Sigmoid colon (tissue), 7 donors: ENCODE data around the gene GTF3C1. TPM values are rescaled to one million over a fixed set of nuclear protein-coding genes. Genes with fewer than 3 reads are reported as not detected.
"Not testable (repeated sequence)": the region's sequence is repeated elsewhere in the genome, so short reads cannot be mapped to it uniquely, and the experiment has no call there.

Experiments
- DNase-seq: peaks from one replicate; pipeline ENCODE4 v3.0.0-alpha.2; 2019
- H3K27ac ChIP-seq, 4 donors: fragments of 200-600 bp; sonication (generic); one replicate each; pipeline ENCODE4 v1.5.1; 2016 to 2019; ENCODE audit warnings: mild to moderate bottlenecking in 1 of 4
- H3K27me3 ChIP-seq, 3 donors: fragments of 200-600 bp; sonication (generic); one replicate each; pipeline ENCODE4 v1.5.1; 2019; ENCODE audit warnings: mild to moderate bottlenecking in 1 of 3
- H3K36me3 ChIP-seq, 4 donors: fragments of 200-600 bp; sonication (generic); one replicate each; pipeline ENCODE4 v1.5.1; 2016 to 2019
- H3K4me1 ChIP-seq, 4 donors: fragments of 200-600 bp; sonication (generic); one replicate each; pipeline ENCODE4 v1.5.1; 2017 to 2019
- H3K4me3 ChIP-seq, 4 donors: fragments of 200-600 bp; sonication (generic); one replicate each; pipeline ENCODE4 v1.5.1; 2017 to 2019; ENCODE audit warnings: mild to moderate bottlenecking in 2 of 4, moderate library complexity in 1 of 4
- H3K9me3 ChIP-seq, 4 donors: fragments of 200-600 bp in 3 of 4; sonication (generic) in 3 of 4; one replicate each; pipeline versions ENCODE4 v1.5.1 to v1.6.1; 2013 to 2019
- EP300 ChIP-seq, 4 donors: sonication (generic); formaldehyde crosslinking; IDR thresholded peaks; one replicate each; pipeline ENCODE4 v1.6.1; 2017; ENCODE audit warnings: antibody characterized with exemption in 4 of 4
- POLR2A ChIP-seq, 2 donors: fragments of 450-650 bp; IDR thresholded peaks; one replicate each; pipeline ENCODE4 v1.6.1; 2016; ENCODE audit warnings: antibody characterized with exemption in 2 of 2, mild to moderate bottlenecking in 2 of 2, moderate library complexity in 2 of 2
- POLR2AphosphoS5 ChIP-seq, 4 donors: sonication (generic); formaldehyde crosslinking; IDR thresholded peaks; one replicate each; pipeline ENCODE4 v1.6.1; 2017; ENCODE audit warnings: antibody characterized with exemption in 4 of 4
- WGBS, 2 donors: extraction: QIAGEN DNeasy Blood & Tissue Kit; methylation state at CpG; one replicate each; pipeline ENCODE4 v1.1.7; 2013; 5-methylcytosine and 5-hydroxymethylcytosine counted together
- intact Hi-C: fragments of 100-400 bp; cut with DNase I; formaldehyde crosslinking; loops from one replicate; pipeline ENCODE4 v1.15.1; 2023
- polyA plus RNA-seq, 3 donors: library from polyadenylated mRNA; stranded (reverse); fragments of 200-250 nt; gene quantifications; one replicate each; pipeline ENCODE4 v1.2.3, GENCODE V29; 2013
- total RNA-seq, 4 donors: library from RNA; depleted of rRNA; stranded (reverse); fragments of >200 nt; gene quantifications; one replicate each; pipeline ENCODE4 v1.1.0, GENCODE V29; 2016
- TF ChIP-seq, protein P1 (sequence below), 4 experiments: fragments of 450-650 bp in 3 of 4; fragments of 200-600 bp in 1 of 4; IDR thresholded peaks; one replicate each; pipeline ENCODE4 v1.5.1; 2016 to 2019; ENCODE audit warnings: antibody characterized with exemption in 4 of 4, mild to moderate bottlenecking in 3 of 4, moderate library complexity in 2 of 4
- donor health status: healthy with polysubstance abuse.
- donor health status: Bipolar disorder and iron deficiency.
- donor health status: healthy.

Gene GTF3C1
- total and polyA plus RNA-seq, 7 donors, result 9.0 to 74.2 (median 37.5) TPM

DNA sequence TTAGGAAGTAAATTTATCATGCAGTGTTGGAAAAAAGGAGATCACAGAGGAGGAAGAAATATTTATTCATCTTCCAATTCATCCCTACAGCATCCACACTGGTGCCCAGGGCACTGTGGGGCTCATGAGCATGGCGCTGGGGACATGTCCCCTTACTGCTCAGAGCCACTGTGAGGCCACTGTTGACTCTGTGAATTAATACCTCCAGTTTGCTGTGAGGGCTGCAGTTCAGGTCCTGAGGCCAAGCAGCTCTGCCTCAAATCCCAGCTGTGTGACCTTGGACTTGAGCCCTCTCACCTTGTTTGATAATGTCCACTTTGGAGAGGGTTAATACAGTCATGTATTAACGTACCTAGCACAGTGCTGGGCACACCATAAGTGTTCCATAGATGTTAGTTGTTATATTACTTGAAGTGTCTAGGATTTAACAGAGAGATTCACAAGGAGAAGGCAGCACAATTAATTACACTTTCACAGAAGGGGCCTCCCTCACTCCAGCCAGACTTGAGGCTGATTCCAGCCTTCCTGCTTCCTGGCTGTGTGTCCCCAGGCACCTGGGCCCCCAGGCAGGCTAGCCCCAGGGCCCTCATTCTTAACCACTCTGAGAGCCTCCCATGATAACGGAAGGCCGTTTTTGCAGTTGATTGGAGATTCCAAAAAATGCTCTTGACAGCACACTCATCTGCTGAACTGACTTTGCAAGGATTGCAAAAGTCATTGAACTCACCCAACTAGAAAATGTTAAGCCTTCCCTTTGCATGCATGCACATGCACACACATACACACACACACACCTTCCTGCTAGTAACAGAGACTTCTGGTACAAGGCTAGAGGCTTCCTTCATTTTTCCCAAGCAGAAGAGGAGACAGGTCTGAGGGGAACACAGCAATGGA is 29.6 kb upstream of the GTF3C1 start:
- DNase-seq, result peak; percentile 41
- WGBS, 2 donors, result 87 to 92% methylated on average over 4 of the region's 4 CpGs
- Histone ChIP-seq H3K4me1 (peaks cover 0 to 13% (median 5%) of the 10 kb centered on the region in 4 donors), H3K27me3 (no peaks in the 10 kb centered on the region), H3K4me3 (no peak overlapping the region), H3K27ac (peak overlapping the region in 3 of 4 donors; percentile 28 to 47 (median 41)), H3K36me3 (peaks cover 0 to 6% (median 0%) of the 10 kb centered on the region in 4 donors), H3K9me3 (no peaks in the 10 kb centered on the region)
- intact Hi-C loops, result no loop called here
- no peak for TF ChIP-seq POLR2A (IDR thresholded peaks at IDR 0.05)
- TF ChIP-seq, protein P1, sequence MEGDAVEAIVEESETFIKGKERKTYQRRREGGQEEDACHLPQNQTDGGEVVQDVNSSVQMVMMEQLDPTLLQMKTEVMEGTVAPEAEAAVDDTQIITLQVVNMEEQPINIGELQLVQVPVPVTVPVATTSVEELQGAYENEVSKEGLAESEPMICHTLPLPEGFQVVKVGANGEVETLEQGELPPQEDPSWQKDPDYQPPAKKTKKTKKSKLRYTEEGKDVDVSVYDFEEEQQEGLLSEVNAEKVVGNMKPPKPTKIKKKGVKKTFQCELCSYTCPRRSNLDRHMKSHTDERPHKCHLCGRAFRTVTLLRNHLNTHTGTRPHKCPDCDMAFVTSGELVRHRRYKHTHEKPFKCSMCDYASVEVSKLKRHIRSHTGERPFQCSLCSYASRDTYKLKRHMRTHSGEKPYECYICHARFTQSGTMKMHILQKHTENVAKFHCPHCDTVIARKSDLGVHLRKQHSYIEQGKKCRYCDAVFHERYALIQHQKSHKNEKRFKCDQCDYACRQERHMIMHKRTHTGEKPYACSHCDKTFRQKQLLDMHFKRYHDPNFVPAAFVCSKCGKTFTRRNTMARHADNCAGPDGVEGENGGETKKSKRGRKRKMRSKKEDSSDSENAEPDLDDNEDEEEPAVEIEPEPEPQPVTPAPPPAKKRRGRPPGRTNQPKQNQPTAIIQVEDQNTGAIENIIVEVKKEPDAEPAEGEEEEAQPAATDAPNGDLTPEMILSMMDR (IDR thresholded peaks at IDR 0.05), result no peak
- TF ChIP-seq POLR2AphosphoS5 (IDR thresholded peaks at IDR 0.05), result no peak
- TF ChIP-seq EP300 (IDR thresholded peaks at IDR 0.05), result no peak

DNA sequence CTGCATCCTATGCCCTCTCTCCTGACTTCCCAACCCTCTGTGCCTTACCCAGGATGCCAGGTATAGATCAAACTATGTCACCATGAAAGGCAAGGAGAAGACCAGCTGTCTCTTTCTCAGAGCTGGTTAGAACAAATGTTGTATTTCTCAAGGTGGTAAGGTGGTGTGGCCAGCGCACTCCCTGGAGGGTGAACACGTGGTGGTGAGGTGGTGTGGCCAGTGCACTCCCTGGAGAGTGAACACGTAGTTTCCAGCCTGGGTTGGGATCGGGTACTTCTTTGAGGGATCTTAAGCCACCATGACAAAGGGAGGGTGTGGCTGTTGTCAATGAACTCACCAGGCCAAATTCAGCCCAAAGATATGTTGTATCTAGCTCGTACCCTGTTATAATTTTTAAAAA is 27.0 kb upstream of the GTF3C1 start:
- intact Hi-C loops, result no loop called here
- Histone ChIP-seq H3K27ac (no peak overlapping the region), H3K9me3 (no peaks in the 10 kb centered on the region), H3K4me3 (no peak overlapping the region), H3K4me1 (peaks cover 0 to 13% (median 5%) of the 10 kb centered on the region in 4 donors), H3K36me3 (peaks cover 0 to 6% (median 0%) of the 10 kb centered on the region in 4 donors), H3K27me3 (no peaks in the 10 kb centered on the region)
- DNase-seq, result peak; percentile 26
- TF ChIP-seq EP300 (IDR thresholded peaks at IDR 0.05) (no peak), POLR2AphosphoS5 (IDR thresholded peaks at IDR 0.05) (no peak), POLR2A (IDR thresholded peaks at IDR 0.05) (no peak)
- TF ChIP-seq, protein P1 (IDR thresholded peaks at IDR 0.05), result no peak
- WGBS, 2 donors, result 75 to 85% methylated on average over 5 of the region's 5 CpGs

DNA sequence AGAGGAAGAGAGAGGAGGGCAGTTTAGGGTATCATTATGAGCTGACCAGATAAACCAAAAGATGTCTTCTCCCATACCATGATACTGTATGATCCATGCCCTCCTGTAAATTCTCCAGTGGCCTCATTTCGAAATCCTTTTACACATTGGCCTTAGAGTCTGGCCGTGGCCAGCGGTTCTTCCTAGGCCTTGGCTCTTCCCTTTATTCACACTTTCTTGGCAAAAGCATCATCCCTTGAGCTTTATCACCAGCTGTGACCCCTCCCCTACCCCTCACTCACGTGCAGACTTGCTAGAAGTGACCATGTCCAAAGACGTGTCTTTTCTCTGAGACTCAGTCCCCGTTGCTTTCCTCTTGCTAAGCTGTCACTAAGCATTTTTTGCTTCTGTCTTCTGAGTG is 23.0 kb upstream of the GTF3C1 start:
- Histone ChIP-seq H3K27ac (no peak overlapping the region), H3K4me1 (no peaks in the 10 kb centered on the region), H3K27me3 (no peaks in the 10 kb centered on the region), H3K4me3 (no peak overlapping the region), H3K9me3 (no peaks in the 10 kb centered on the region), H3K36me3 (peaks cover 0 to 7% (median 0%) of the 10 kb centered on the region in 4 donors)
- intact Hi-C loops, result no loop called here
- peak; percentile 38 for DNase-seq
- no peak for TF ChIP-seq POLR2A (IDR thresholded peaks at IDR 0.05)
- TF ChIP-seq EP300 (IDR thresholded peaks at IDR 0.05), result no peak
- TF ChIP-seq, protein P1 (IDR thresholded peaks at IDR 0.05), result no peak
- no peak for TF ChIP-seq POLR2AphosphoS5 (IDR thresholded peaks at IDR 0.05)
- 91 to 94% methylated on average over 6 of the region's 6 CpGs for WGBS, 2 donors

DNA sequence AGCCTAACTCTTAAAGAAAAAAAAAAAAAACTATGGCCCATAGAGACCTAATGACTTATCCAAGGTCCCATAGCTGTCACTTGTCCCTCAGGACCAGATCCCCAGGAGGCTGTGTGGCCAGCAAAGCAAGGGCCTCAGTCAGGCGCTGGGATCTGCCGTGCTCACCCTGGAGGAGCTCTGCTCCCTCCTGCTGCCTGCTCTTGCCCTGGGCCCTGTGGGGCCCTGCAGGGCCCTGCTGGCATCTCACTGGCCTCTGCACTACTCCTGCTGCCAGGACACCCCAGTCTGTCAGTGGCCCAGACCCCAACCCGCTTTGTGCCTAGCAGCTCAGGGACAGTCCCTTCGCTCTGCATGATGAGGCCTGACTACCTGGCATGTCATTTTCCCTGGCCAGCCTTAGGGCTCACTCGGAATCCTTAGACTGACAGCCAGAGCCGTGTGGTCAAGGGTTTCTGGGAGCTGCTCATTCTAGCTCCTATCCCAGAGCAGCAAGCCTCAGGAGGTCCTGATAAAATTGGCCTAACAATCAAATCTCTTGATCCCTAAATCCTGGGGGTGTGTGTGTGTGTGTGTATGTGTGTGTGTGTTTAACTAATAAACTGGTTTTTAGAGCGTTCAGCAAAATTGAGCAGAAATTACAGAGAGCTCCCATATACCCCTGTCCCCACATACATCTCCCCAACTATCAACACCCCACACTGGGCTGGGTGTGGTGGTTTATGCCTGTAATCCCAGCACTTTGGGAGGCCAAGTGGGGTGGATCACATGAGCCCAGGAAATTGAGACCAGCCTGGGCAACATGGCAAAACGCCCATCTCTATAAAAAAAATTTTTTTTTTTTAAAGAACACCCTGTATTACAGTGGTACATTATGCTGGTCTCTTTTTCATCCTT is 22.0 kb upstream of the GTF3C1 start:
- Histone ChIP-seq H3K27ac (no peak overlapping the region), H3K9me3 (no peaks in the 10 kb centered on the region), H3K4me1 (no peaks in the 10 kb centered on the region), H3K4me3 (no peak overlapping the region), H3K36me3 (peaks cover 0 to 12% (median 0%) of the 10 kb centered on the region in 4 donors), H3K27me3 (no peaks in the 10 kb centered on the region)
- TF ChIP-seq EP300 (IDR thresholded peaks at IDR 0.05), result no peak
- no peak for TF ChIP-seq POLR2AphosphoS5 (IDR thresholded peaks at IDR 0.05)
- TF ChIP-seq, protein P1 (IDR thresholded peaks at IDR 0.05), result no peak
- TF ChIP-seq POLR2A (IDR thresholded peaks at IDR 0.05), result no peak
- 84 to 91% methylated on average over 8 of the region's 8 CpGs for WGBS, 2 donors
- peak; percentile 44 for DNase-seq
- intact Hi-C loops, result no loop called here

DNA sequence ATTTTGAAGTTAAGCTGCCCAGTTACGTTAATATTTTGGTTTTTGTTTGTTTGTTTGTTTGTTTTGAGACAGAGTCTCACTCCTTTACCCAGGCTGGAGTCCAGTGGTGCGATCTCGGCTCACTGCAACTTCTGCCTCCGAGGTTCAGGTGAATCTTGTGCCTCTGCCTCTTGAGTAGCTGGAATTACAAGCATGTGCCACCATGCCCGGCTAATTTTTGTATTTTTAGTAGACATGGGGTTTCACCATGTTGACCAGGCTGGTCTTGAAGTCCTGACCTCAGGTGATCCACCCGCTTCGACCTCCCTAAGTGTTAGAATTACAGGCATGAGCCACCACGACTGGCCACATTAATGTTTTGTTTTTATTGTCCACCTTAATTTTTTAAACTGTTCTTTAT is 21.3 kb upstream of the GTF3C1 start:
- H3K36me3 ChIP-seq, result peaks cover 0 to 11% (median 0%) of the 10 kb centered on the region in 4 donors
- peak; percentile 1 for DNase-seq
- H3K4me1 ChIP-seq, H3K27me3 ChIP-seq, H3K27ac ChIP-seq, H3K4me3 ChIP-seq, H3K9me3 ChIP-seq, intact Hi-C loops: not testable (repeated sequence)
- WGBS, 2 donors, result 94 to 96% methylated on average over 8 of the region's 8 CpGs
